Gastrocnemius medialis (tissue), 4 donors: ENCODE measurements around the gene WWOX. TPM values are rescaled to one million over a fixed set of nuclear protein-coding genes. Genes with fewer than 3 reads are reported as not detected.

Source experiments
- ATAC-seq, 2 donors: fragments of 150-250 bp; one replicate each; pipeline ENCODE4 v1.9.1; 2016
- DNase-seq, 2 donors: peaks; one replicate each; pipeline ENCODE4 v3.0.0-alpha.2; 2019
- H3K27ac ChIP-seq, 4 donors: fragments of 200-600 bp; sonication (generic); 1 replicate in 1 of 4; 2 replicates in 3 of 4; pipeline ENCODE4 v1.5.1; 2016 to 2018; ENCODE audit warnings: mild to moderate bottlenecking in 2 of 4, moderate library complexity in 1 of 4
- H3K27me3 ChIP-seq, 3 donors: fragments of 200-600 bp; sonication (generic) in 2 of 3; 1 replicate in 1 of 3; 2 replicates in 2 of 3; pipeline versions ENCODE4 v1.5.1 to v1.6.0; 2016 to 2019; ENCODE audit warnings: mild to moderate bottlenecking in 1 of 3, moderate library complexity in 1 of 3
- H3K36me3 ChIP-seq, 2 donors: fragments of 200-600 bp; sonication (generic) in 1 of 2; one replicate each; pipeline ENCODE4 v1.5.1; 2017 to 2018
- H3K4me1 ChIP-seq, 2 donors: fragments of 200-600 bp; sonication (generic) in 1 of 2; one replicate each; pipeline ENCODE4 v1.5.1; 2016 to 2017; ENCODE audit warnings: mild to moderate bottlenecking in 2 of 2
- H3K4me3 ChIP-seq, 4 donors: fragments of 200-600 bp; sonication (generic) in 3 of 4; 1 replicate in 1 of 4; 2 replicates in 3 of 4; pipeline ENCODE4 v1.5.1; 2016 to 2019; ENCODE audit warnings: mild to moderate bottlenecking in 2 of 4
- H3K9me3 ChIP-seq, 3 donors: fragments of 200-600 bp; sonication (generic) in 2 of 3; 1 replicate in 1 of 3; 2 replicates in 2 of 3; pipeline ENCODE4 v1.5.1; 2016 to 2019
- CTCF ChIP-seq, 5 experiments: fragments of 450-650 bp in 3 of 5; fragments of 200-600 bp in 2 of 5; sonication (generic) in 2 of 5; IDR thresholded peaks in 4 of 5; conservative IDR thresholded peaks in 1 of 5; 1 replicate in 4 of 5; 2 replicates in 1 of 5; pipeline ENCODE4 v1.5.1; 2016 to 2019; ENCODE audit warnings: antibody characterized with exemption in 5 of 5, mild to moderate bottlenecking in 3 of 5, moderate library complexity in 3 of 5
- POLR2A ChIP-seq, 2 donors: fragments of 450-650 bp; IDR thresholded peaks; one replicate each; pipeline ENCODE4 v1.6.1; 2017; ENCODE audit warnings: antibody characterized with exemption in 2 of 2, mild to moderate bottlenecking in 2 of 2, moderate library complexity in 2 of 2
- in situ Hi-C, 4 donors: fragments of 200-750 bp; cut with MboI; loops; one replicate each; pipeline versions ENCODE4 v1.15.0 to v1.8.0; 2017; ENCODE audit warnings: low sequenced_read_pairs in 4 of 4
- intact Hi-C: fragments of 100-400 bp; cut with DNase I; formaldehyde crosslinking; loops from one replicate; pipeline ENCODE4 v1.15.1; 2023; ENCODE audit warnings: low total_unique reads
- total RNA-seq, 4 donors: library from RNA; depleted of rRNA; stranded (reverse); fragments of >200 nt; gene quantifications; one replicate each; pipeline versions ENCODE4 v1.1.0 to v1.2.3, GENCODE V29; 2016

Gene WWOX
- total RNA-seq, 4 donors from 2014 or later: 3.3 to 13.0 (median 6.0) TPM

- intact Hi-C loops: no loop called here
- TF ChIP-seq POLR2A (IDR thresholded peaks at IDR 0.05) (no peak), CTCF (IDR thresholded peaks at IDR 0.05 in 4 of 5, conservative IDR thresholded peaks at IDR 0.05 in 1 of 5) (no peak)
- no peaks in the 10 kb centered on the region for H3K9me3 ChIP-seq
- peak in 1 of 2 donors; percentile 28 for DNase-seq
- H3K4me1 ChIP-seq: peaks cover 33 to 45% of the 10 kb centered on the region in 2 donors
- no peak overlapping the region for H3K4me3 ChIP-seq
- in situ Hi-C loops: no loop called here
- no peaks in the 10 kb centered on the region for H3K36me3 ChIP-seq
- peak overlapping the region; percentile 28 to 67 (median 50) for H3K27ac ChIP-seq
- ATAC-seq: peak; percentile 72 to 75
- no peaks in the 10 kb centered on the region for H3K27me3 ChIP-seq
These were observed 648.9 kb downstream of the WWOX start for GRCh38 chr16:78748220-78748929.

GRCh38 chr16:78749745-78750268 is 650.4 kb downstream of the WWOX start:
- no peak for ATAC-seq
- H3K9me3 ChIP-seq: no peaks in the 10 kb centered on the region
- H3K27ac ChIP-seq: peak overlapping the region; percentile 28 to 67 (median 42)

DNA sequence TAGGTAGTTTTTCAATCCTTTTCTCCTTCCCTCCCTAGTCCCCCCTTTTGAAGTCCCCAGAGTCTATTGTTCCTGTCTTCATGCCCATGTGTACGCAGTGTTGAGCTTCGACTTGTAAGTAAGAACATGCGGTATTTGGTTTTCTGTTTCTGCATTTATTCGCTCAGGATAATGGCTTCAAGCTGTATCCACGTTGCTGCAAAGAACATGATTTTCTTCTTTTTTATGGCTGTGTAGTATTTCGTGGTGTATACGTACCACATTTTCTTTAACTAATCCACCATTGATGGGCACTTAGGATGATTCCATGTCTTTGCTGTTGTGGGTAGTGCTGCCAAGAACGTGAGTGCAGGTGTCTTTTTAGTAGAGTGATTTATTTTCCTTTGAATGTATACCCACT is 651.2 kb downstream of the WWOX start:
- no peaks in the 10 kb centered on the region for H3K27me3 ChIP-seq
- no peak for ATAC-seq
- H3K4me1 ChIP-seq: peaks cover 24 to 36% of the 10 kb centered on the region in 2 donors
- in situ Hi-C loops (loop anchor here in 1 of 4 donors (25.0 kb wide), 1 partner anchor 638 kb away; no protein-coding TSS in a partner anchor), intact Hi-C loops (no loop called here)
- H3K36me3 ChIP-seq: no peaks in the 10 kb centered on the region
- no peak for DNase-seq
- H3K27ac ChIP-seq: no peak overlapping the region
- TF ChIP-seq POLR2A (IDR thresholded peaks at IDR 0.05) (no peak), CTCF (IDR thresholded peaks at IDR 0.05 in 4 of 5, conservative IDR thresholded peaks at IDR 0.05 in 1 of 5) (no peak)
- H3K4me3 ChIP-seq: no peak overlapping the region
- H3K9me3 ChIP-seq: no peaks in the 10 kb centered on the region

More at GRCh38 chr16:78749745-78750268, 650.4 kb downstream of the WWOX start:
- in situ Hi-C loops (loop anchor here in 1 of 4 donors (25.0 kb wide), 1 partner anchor 638 kb away; no protein-coding TSS in a partner anchor), intact Hi-C loops (no loop called here)
- no peak overlapping the region for H3K4me3 ChIP-seq
- H3K27me3 ChIP-seq: no peaks in the 10 kb centered on the region
- H3K36me3 ChIP-seq: no peaks in the 10 kb centered on the region
- peaks cover 29 to 44% of the 10 kb centered on the region in 2 donors for H3K4me1 ChIP-seq
- no peak for DNase-seq
- no peak for TF ChIP-seq POLR2A (IDR thresholded peaks at IDR 0.05)
- no peak for TF ChIP-seq CTCF (IDR thresholded peaks at IDR 0.05 in 4 of 5, conservative IDR thresholded peaks at IDR 0.05 in 1 of 5)

DNA sequence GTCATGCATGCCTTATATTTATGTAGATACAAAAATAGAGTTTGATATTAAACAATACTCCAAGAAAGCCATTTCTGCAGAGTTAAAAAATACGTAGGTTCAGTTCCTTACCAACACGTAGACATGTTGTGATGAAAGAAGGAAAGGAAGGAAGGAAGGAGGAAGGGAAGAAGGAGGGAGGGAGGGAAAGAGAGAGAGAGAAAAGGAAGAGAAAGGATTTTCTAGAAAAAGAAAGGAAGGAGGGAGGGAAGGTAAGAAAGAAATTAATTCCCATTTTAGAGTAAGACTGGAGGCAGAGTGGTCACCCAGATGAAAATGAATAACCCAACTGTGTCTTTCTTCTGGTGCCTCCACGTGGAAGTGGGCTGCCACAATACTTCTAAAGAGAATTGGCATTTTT is 652.1 kb downstream of the WWOX start:
- in situ Hi-C loops: loop anchor here in 1 of 4 donors (25.0 kb wide), 1 partner anchor 639 kb away; no protein-coding TSS in a partner anchor
- Histone ChIP-seq H3K4me3 (no peak overlapping the region), H3K27ac (no peak overlapping the region), H3K4me1 (peaks cover 24 to 33% of the 10 kb centered on the region in 2 donors), H3K9me3 (no peaks in the 10 kb centered on the region), H3K36me3 (no peaks in the 10 kb centered on the region), H3K27me3 (no peaks in the 10 kb centered on the region)
- intact Hi-C loops: no loop called here
- DNase-seq (no peak), ATAC-seq (no peak)
- TF ChIP-seq CTCF (IDR thresholded peaks at IDR 0.05 in 4 of 5, conservative IDR thresholded peaks at IDR 0.05 in 1 of 5) (no peak), POLR2A (IDR thresholded peaks at IDR 0.05) (no peak)
